IPS-11a (cell line): ENCODE data around the gene PRKCB.

Source experiments
- H3K4me3 ChIP-seq: one replicate; pipeline ENCODE4 v1.5.1; 2013; ENCODE audit warnings: low read depth, low read length, control low read depth

PRKCB gene

GRCh38 chr16:24035127-24035842 is 199.5 kb downstream of the PRKCB start:
- H3K4me3 ChIP-seq, result no peak overlapping the region

GRCh38 chr16:24036038-24036543 is 200.3 kb downstream of the PRKCB start:
- no peak overlapping the region for H3K4me3 ChIP-seq

GRCh38 chr16:24036614-24037013 is 200.8 kb downstream of the PRKCB start:
- no peak overlapping the region for H3K4me3 ChIP-seq

- H3K4me3 ChIP-seq, result no peak overlapping the region
These were observed 201.6 kb downstream of the PRKCB start for GRCh38 chr16:24037335-24037734.

- H3K4me3 ChIP-seq, result no peak overlapping the region
These were observed 206.2 kb downstream of the PRKCB start for GRCh38 chr16:24041834-24042631.

- no peak overlapping the region for H3K4me3 ChIP-seq
These were observed 208.7 kb downstream of the PRKCB start for GRCh38 chr16:24044467-24044866.

- H3K4me3 ChIP-seq, result no peak overlapping the region
These were observed 209.9 kb downstream of the PRKCB start for GRCh38 chr16:24045641-24046040.

GRCh38 chr16:24046442-24046841 is 210.7 kb downstream of the PRKCB start:
- no peak overlapping the region for H3K4me3 ChIP-seq

- H3K4me3 ChIP-seq, result no peak overlapping the region
These were observed 213.3 kb downstream of the PRKCB start for GRCh38 chr16:24049113-24049512.

GRCh38 chr16:24051125-24051524 is 215.3 kb downstream of the PRKCB start:
- H3K4me3 ChIP-seq, result no peak overlapping the region

- H3K4me3 ChIP-seq, result no peak overlapping the region
These were observed 216.7 kb downstream of the PRKCB start for GRCh38 chr16:24052329-24053098.

GRCh38 chr16:24053099-24053946 is 217.5 kb downstream of the PRKCB start:
- H3K4me3 ChIP-seq, result no peak overlapping the region

- no peak overlapping the region for H3K4me3 ChIP-seq
These were observed 219.1 kb downstream of the PRKCB start for GRCh38 chr16:24054741-24055491.

GRCh38 chr16:24062270-24062817 is 226.6 kb downstream of the PRKCB start:
- H3K4me3 ChIP-seq, result no peak overlapping the region

- no peak overlapping the region for H3K4me3 ChIP-seq
These were observed 233.3 kb downstream of the PRKCB start for GRCh38 chr16:24069036-24069590.

- no peak overlapping the region for H3K4me3 ChIP-seq
These were observed 235.1 kb downstream of the PRKCB start for GRCh38 chr16:24070851-24071250.

GRCh38 chr16:24071666-24072360 is 236.0 kb downstream of the PRKCB start:
- H3K4me3 ChIP-seq, result no peak overlapping the region

- no peak overlapping the region for H3K4me3 ChIP-seq
These were observed 237.5 kb downstream of the PRKCB start for GRCh38 chr16:24073321-24073720.

- no peak overlapping the region for H3K4me3 ChIP-seq
These were observed 238.8 kb downstream of the PRKCB start for GRCh38 chr16:24074574-24074973.
